H9 (cell line): ENCODE results near the gene NEURL1B. TPM values are rescaled to one million over a fixed set of nuclear protein-coding genes. Genes with fewer than 3 reads are reported as not detected.

Source experiments
- DNase-seq: peaks from one replicate; pipeline ENCODE4 v3.0.0-alpha.2; 2017
- H2AFZ ChIP-seq: one replicate; pipeline ENCODE4 v1.6.1; 2013; ENCODE audit warnings: mild to moderate bottlenecking, low read length, control low read depth, moderate library complexity
- H2AK5ac ChIP-seq: 2 replicates; pipeline ENCODE4 v1.6.1; 2013; ENCODE audit warnings: low read length, control low read depth, mixed read lengths; ENCODE audit not compliant: insufficient read length
- H2BK120ac ChIP-seq: one replicate; pipeline ENCODE4 v1.6.1; 2013; ENCODE audit warnings: low read depth, mild to moderate bottlenecking, low read length, control low read depth, inconsistent platforms; ENCODE audit not compliant: poor library complexity, severe bottlenecking
- H2BK12ac ChIP-seq: 2 replicates; pipeline ENCODE4 v1.6.1; 2013; ENCODE audit warnings: low read length, control low read depth, mixed read lengths, low read depth; ENCODE audit not compliant: insufficient read length
- H2BK15ac ChIP-seq: 2 replicates; pipeline ENCODE4 v1.6.1; 2013; ENCODE audit warnings: low read depth, low read length, control low read depth
- H2BK20ac ChIP-seq: one replicate; pipeline ENCODE4 v1.6.1; 2013; ENCODE audit warnings: low read depth, mild to moderate bottlenecking, low read length, control low read depth, inconsistent platforms; ENCODE audit not compliant: poor library complexity, severe bottlenecking
- H2BK5ac ChIP-seq: 2 replicates; pipeline ENCODE4 v1.6.1; 2013; ENCODE audit warnings: low read length, control low read depth, mixed read lengths; ENCODE audit not compliant: insufficient read length
- H3K14ac ChIP-seq: 2 replicates; pipeline ENCODE4 v1.6.1; 2013; ENCODE audit warnings: low read length, control low read depth; ENCODE audit not compliant: insufficient read depth
- H3K18ac ChIP-seq: 2 replicates; pipeline ENCODE4 v1.6.1; 2013; ENCODE audit warnings: low read depth, mild to moderate bottlenecking, mixed read lengths, low read length, control low read depth; ENCODE audit not compliant: insufficient read length
- H3K23ac ChIP-seq: 2 replicates; pipeline ENCODE4 v1.6.1; 2013; ENCODE audit warnings: low read length, control low read depth, mixed read lengths, low read depth; ENCODE audit not compliant: insufficient read length
- H3K23me2 ChIP-seq: 2 replicates; pipeline ENCODE4 v1.6.1; 2013; ENCODE audit warnings: low read depth, mild to moderate bottlenecking, mixed read lengths, low read length, control low read depth; ENCODE audit not compliant: insufficient read length, poor library complexity, severe bottlenecking
- H3K27ac ChIP-seq: 2 replicates; pipeline ENCODE4 v1.5.1; 2013; ENCODE audit warnings: low read length, control low read depth, mixed read lengths, low read depth; ENCODE audit not compliant: insufficient read length
- H3K27me3 ChIP-seq: 2 replicates; pipeline ENCODE4 v1.6.1; 2013; ENCODE audit warnings: low read length, control low read depth, inconsistent platforms; ENCODE audit not compliant: insufficient read depth
- H3K4ac ChIP-seq: 2 replicates; pipeline ENCODE4 v1.6.1; 2013; ENCODE audit warnings: low read depth, mild to moderate bottlenecking, control low read depth, inconsistent platforms, low read length, moderate library complexity
- H3K4me1 ChIP-seq: 2 replicates; pipeline ENCODE4 v1.6.1; 2013; ENCODE audit warnings: low read length, control low read depth, inconsistent platforms; ENCODE audit not compliant: insufficient read depth
- H3K4me2 ChIP-seq: 2 replicates; pipeline ENCODE4 v1.6.1; 2013; ENCODE audit warnings: low read length, control low read depth, mixed read lengths; ENCODE audit not compliant: insufficient read length, insufficient read depth
- H3K56ac ChIP-seq: 2 replicates; pipeline ENCODE4 v1.6.1; 2013; ENCODE audit warnings: low read depth, mild to moderate bottlenecking, mixed read lengths, low read length, control low read depth; ENCODE audit not compliant: insufficient read length
- H3K79me1 ChIP-seq: 2 replicates; pipeline ENCODE4 v1.6.1; 2013; ENCODE audit warnings: low read depth, mild to moderate bottlenecking, moderate library complexity, low read length, control low read depth, inconsistent platforms; ENCODE audit not compliant: insufficient read depth, poor library complexity, severe bottlenecking
- H3K79me2 ChIP-seq: 2 replicates; pipeline ENCODE4 v1.6.1; 2013; ENCODE audit warnings: low read length, control low read depth, inconsistent platforms; ENCODE audit not compliant: insufficient read depth
- H3K9ac ChIP-seq: 2 replicates; pipeline ENCODE4 v1.6.1; 2013; ENCODE audit warnings: low read length, control low read depth, mixed read lengths; ENCODE audit not compliant: insufficient read length; ENCODE audit errors: extremely low read depth
- H3K9me3 ChIP-seq: one replicate; pipeline ENCODE4 v1.6.1; 2013; ENCODE audit warnings: low read depth, low read length, inconsistent platforms; ENCODE audit not compliant: control insufficient read depth
- H3T11ph ChIP-seq: one replicate; pipeline ENCODE4 v1.6.1; 2013; ENCODE audit warnings: mild to moderate bottlenecking, low read length, control low read depth, inconsistent platforms
- H4K20me1 ChIP-seq: one replicate; pipeline ENCODE4 v1.6.1; 2013; ENCODE audit not compliant: control insufficient read depth, insufficient read length, insufficient read depth
- H4K5ac ChIP-seq: 2 replicates; pipeline ENCODE4 v1.6.1; 2013; ENCODE audit warnings: low read depth, mild to moderate bottlenecking, mixed read lengths, low read length, control low read depth; ENCODE audit not compliant: insufficient read length
- H4K8ac ChIP-seq: replicated peaks from 2 replicates; pipeline ENCODE4 v1.6.1; 2013; ENCODE audit warnings: low read length, control low read depth, mixed read lengths, low read depth; ENCODE audit not compliant: insufficient read length
- H4K91ac ChIP-seq: 2 replicates; pipeline ENCODE4 v1.6.1; 2013; ENCODE audit warnings: low read depth, mild to moderate bottlenecking, moderate library complexity, mixed read lengths, low read length, control low read depth; ENCODE audit not compliant: insufficient read length
- H3K27ac Mint-ChIP-seq, 3 experiments: 2 replicates in 2 of 3; 3 replicates in 1 of 3; pipeline ENCODE4 v1.8.0; 2020 to 2021; ENCODE audit warnings: mixed read lengths in 3 of 3, mild to moderate bottlenecking in 1 of 3, moderate library complexity in 1 of 3
- H3K27me3 Mint-ChIP-seq: 2 replicates; pipeline ENCODE4 v1.8.0; 2021; ENCODE audit warnings: low read depth, mild to moderate bottlenecking, moderate library complexity, mixed read lengths
- H3K36me3 Mint-ChIP-seq, 3 experiments: 2 replicates in 2 of 3; 3 replicates in 1 of 3; pipeline ENCODE4 v1.8.0; 2020 to 2021; ENCODE audit warnings: low read depth in 3 of 3, mixed read lengths in 3 of 3; ENCODE audit not compliant: insufficient read depth in 1 of 3
- H3K4me1 Mint-ChIP-seq, 2 experiments: 2 replicates each; pipeline ENCODE4 v1.8.0; 2020; ENCODE audit warnings: mixed read lengths in 2 of 2
- H3K4me3 Mint-ChIP-seq, 2 experiments: 2 replicates in 1 of 2; 3 replicates in 1 of 2; pipeline ENCODE4 v1.8.0; 2020 to 2021; ENCODE audit warnings: mild to moderate bottlenecking in 2 of 2, mixed read lengths in 2 of 2, moderate library complexity in 1 of 2
- H3K9me3 Mint-ChIP-seq, 2 experiments: 2 replicates in 1 of 2; 3 replicates in 1 of 2; pipeline ENCODE4 v1.8.0; 2020; ENCODE audit warnings: mild to moderate bottlenecking in 2 of 2, mixed read lengths in 2 of 2, moderate library complexity in 1 of 2
- CTCF ChIP-seq: fragments of 200-600 bp; sonication (generic); conservative IDR thresholded peaks from 3 replicates; pipeline ENCODE4 v1.8.0; 2021; ENCODE audit warnings: antibody characterized with exemption, mild to moderate bottlenecking
- WGBS: extraction: QIAGEN DNeasy Blood & Tissue Kit; methylation state at CpG from one replicate; pipeline ENCODE4 v1.1.7; 2013; ENCODE audit warnings: missing lambda C conversion rate, low lambda C conversion rate, mixed read lengths; ENCODE audit not compliant: insufficient read length; ENCODE audit errors: extremely low coverage; 5-methylcytosine and 5-hydroxymethylcytosine counted together
- total RNA-seq: library from RNA; stranded (reverse); gene quantifications from 2 replicates; pipeline ENCODE4 v1.2.1, GENCODE V29; 2021

NEURL1B gene
- total RNA-seq, 1 experiment from 2014 or later, result 3.6 TPM

- H3K23me2 ChIP-seq, result no peaks in the 10 kb centered on the region
- no peak overlapping the region for H2AK5ac ChIP-seq
- no peak for DNase-seq
- H3K4me2 ChIP-seq, result no peak overlapping the region
- Mint-ChIP-seq H3K4me1 (peaks cover 9 to 18% of the 10 kb centered on the region in 2 experiments), H3K4me3 (no peak overlapping the region), H3K36me3 (peaks cover 2 to 17% (median 2%) of the 10 kb centered on the region in 3 experiments; a peak in 2 of 7 replicates), H3K27ac (no peak overlapping the region), H3K9me3 (no peaks in the 10 kb centered on the region), H3K27me3 (peaks cover 21% of the 10 kb centered on the region)
- H2BK15ac ChIP-seq, result no peak overlapping the region
- no peak overlapping the region for H2BK5ac ChIP-seq
- no peak overlapping the region for H3K18ac ChIP-seq
- H2BK20ac ChIP-seq, result no peak overlapping the region
- no peak overlapping the region for H4K91ac ChIP-seq
- no peak overlapping the region for H2AFZ ChIP-seq
- H3K56ac ChIP-seq, result no peak overlapping the region
- no peaks in the 10 kb centered on the region for H3K79me1 ChIP-seq
- H3K27ac ChIP-seq, result no peak overlapping the region
- no peak overlapping the region for H3K23ac ChIP-seq
- no peaks in the 10 kb centered on the region for H3K9me3 ChIP-seq
- H4K8ac ChIP-seq, result no peak overlapping the region
- H3K9ac ChIP-seq, result no peak overlapping the region
- H2BK12ac ChIP-seq, result no peak overlapping the region
- H3K4ac ChIP-seq, result no peak overlapping the region
- H3K14ac ChIP-seq, result no peak overlapping the region
- H4K20me1 ChIP-seq, result no peaks in the 10 kb centered on the region
- no peaks in the 10 kb centered on the region for H3K79me2 ChIP-seq
- H4K5ac ChIP-seq, result no peak overlapping the region
- no peak for TF ChIP-seq CTCF
- no peak overlapping the region for H2BK120ac ChIP-seq
- no CpG with 5 or more reads among the region's 11 CpGs for WGBS
- no peaks in the 10 kb centered on the region for H3K27me3 ChIP-seq
- no peaks in the 10 kb centered on the region for H3K4me1 ChIP-seq
- H3T11ph ChIP-seq, result no peak overlapping the region
Measured at GRCh38 chr5:172688349-172689217, 47.5 kb downstream of the NEURL1B start.
